Epidermal melanocyte (primary cell): ENCODE measurements around the gene HIGD1C.
A peak's percentile ranks its signal among the peaks of the same experiment; 100 is the strongest.
"Not testable (repeated sequence)": the region's sequence is repeated elsewhere in the genome, so short reads cannot be mapped to it uniquely, and the experiment has no call there.

ENCODE experiments used
- DNase-seq: peaks from one replicate; pipeline ENCODE4 v3.0.0; 2011; ENCODE audit warnings: low spot score; ENCODE audit not compliant: insufficient read length

Gene HIGD1C

DNA sequence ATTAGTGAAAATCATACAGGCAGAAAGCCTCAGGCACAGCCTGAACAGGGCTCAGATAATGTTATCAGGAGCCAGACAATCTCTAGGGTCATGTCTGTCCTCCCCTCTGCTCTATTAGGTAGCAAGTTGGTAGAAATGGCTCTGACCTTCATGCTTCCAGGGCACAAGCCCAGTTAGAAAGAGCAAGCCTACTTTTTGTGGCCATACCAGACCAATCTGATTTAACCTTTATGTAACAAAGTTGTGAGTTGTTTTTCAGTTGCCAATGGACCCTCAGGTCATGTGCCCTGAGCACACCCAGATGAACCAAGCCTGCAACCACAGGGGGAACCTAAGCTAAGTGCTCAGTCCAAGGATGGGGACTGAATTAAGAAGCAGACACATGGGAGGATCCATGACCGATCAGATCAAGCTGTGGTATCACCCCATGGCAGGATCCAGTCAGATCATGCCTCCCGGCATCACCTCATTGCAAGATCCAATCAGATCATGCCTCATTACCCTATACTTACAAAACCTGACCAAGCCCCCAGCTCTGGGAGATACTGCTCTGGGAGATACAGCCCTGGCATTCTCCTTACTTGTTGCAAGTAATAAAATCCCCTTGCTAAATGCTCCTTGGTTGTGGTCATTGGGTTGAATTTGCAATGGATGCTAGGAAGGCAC is 18.8 kb upstream of the HIGD1C start:
- DNase-seq, result no peak

DNA sequence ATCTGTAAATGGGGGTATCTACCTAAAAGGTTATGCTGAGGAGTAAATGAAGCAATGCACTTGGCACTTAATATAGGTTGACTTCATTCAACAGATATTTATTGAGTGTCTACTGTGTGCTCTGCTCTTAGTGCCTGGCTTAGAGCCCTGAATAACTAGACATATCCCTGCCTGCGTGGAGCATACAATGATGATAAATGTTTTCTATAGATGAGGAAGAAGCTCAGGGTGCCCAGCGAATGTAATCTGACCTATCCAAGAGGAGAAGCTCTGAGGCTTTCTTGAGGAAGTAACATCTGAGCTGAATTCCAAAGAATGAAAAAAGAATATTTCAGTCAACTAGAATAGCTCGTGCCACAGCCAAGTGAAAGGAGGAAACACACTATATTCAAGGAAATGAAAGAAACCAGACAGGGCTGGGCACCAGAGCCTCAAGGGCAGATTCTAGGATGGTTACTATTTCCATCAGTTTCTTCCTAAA is 17.9 kb upstream of the HIGD1C start:
- DNase-seq, result no peak

DNA sequence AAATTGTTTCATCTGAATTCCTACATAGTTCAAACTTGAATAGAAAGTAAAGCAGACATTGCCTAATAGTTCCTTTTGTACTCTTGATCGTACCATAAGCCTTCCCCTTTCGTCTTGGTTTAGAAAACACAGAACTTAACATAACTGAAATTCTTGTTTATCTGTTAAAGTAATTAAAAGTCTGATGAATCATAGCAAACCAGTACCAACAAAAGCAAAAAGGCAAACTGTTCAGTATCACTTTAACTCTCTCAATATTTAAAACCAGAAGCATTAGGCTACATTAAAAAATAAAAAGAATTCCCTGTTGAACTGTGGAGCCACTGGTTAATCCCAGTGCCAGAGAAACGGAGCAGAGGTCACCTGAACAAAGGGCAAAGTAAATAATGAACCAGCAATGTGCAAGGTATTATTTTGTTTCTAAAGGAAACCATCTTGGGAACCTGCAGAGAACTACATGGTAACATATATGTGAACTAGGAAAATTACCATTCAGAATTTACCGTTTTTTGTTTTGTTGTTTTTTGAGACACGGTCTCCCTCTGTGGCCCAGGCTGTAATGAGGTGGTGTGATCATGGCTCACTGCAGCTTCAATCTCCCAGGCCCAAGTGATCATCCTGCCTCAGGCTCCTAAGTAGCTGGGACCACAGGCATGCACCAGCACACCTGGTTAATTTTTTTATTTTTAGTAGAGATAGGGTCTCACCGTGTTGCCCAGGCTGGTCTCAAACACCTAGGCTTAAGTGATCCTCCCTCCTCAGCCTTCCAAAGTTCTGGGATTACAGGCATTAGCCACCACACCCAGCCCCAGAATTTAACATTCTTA is 17.1 kb upstream of the HIGD1C start:
- DNase-seq, result peak; percentile 51

DNA sequence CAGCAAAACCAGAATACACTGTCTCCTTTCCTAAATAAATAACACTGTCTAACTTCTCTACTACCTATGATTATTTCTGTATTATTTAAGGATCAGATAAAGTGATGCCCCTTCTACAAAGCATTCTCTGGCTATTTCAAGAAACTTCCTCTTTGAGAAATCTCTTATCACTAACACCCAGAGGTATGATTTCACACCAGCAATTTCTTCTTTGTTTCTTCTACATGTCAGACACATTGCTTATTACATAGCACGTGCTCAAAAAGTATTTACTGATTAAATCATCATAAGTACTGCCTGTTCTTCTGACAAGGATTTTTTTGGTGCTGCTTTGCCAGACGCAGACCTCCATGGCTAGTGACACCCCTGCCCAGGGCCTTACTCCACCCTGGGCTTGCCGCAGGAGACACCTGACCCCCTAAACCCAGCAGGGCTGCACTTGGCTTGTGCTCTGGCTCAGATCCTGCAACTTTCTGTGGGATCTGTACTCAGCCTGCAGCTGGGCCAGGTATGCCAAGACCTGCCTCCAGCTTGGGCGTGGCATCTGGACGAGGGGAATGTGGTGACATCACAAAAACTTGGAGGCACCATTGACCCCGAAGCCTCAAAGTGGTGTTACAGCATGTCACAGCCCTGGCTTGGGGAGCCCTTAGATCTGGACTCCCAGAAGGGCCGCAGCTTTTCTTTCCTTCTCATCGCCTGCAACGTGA is 15.4 kb upstream of the HIGD1C start:
- no peak for DNase-seq

DNA sequence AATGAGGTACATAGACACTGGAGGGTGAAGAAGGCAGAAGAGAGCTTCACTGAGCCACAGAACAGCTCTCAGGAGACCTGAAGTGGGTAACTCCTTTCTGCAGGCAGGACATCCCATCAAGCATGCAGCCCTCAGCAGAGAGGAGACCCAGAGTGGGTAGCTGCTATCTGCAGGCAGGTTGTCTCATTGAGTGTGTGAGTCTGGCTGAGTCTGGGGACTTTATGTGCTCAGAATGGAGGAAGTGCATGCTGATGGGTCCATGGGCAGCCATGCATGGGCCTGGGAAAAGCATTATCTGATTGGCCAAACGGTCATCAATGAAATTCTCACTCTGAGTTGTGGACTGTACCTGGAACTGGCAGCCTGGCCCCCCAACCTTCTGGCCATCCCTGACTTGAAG is 14.7 kb upstream of the HIGD1C start:
- DNase-seq, result no peak

DNA sequence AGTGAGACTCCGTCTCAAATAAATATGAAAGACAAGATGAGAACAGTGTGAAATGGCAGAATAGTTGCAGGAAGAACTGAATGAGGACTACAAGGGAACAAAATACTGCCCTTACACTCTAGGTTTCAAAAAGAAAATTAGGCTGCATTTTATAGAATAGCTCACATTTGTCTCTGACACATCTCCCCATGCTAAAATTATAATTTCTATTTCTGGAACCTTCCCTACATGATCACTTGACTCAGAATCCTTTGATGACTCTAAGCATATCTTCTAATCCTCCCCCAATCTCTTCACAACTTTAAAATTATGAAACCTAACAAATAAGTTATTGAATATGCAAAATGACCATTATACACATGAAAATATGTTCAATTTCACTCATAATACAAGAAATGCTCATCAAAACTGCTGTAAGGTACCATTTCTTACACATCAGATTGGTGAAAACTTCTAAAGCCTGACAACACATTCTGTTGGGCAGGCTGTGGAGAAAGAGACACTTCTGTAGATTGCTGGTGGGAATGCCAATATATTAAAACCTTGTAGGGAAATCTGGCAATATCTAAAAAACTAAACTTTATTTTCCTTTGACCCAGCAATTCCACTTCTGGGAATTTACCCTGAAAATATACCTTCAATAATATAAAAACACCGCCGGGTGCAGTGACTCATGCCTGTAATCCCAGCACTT is 4.3 kb upstream of the HIGD1C start:
- DNase-seq, result no peak

DNA sequence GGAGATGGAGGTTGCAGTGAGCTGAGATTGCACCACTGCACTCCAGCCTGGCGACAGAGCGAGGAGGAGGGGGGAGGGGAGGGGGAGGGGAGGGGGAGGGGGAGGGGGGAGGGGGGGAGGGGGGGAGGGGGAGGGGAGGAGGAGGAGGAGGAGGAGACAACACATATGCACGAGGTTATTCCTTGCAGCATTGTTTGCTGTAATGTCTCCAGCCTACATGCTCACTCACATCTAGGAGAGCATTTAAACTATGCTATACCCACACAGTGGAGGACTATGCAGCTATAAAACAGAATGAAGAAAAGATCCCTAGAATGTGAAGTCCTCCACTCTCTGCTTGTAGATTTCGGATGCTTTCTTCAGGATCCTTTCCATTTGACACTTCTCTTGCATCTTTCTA is 3.5 kb upstream of the HIGD1C start:
- DNase-seq, result no peak

DNA sequence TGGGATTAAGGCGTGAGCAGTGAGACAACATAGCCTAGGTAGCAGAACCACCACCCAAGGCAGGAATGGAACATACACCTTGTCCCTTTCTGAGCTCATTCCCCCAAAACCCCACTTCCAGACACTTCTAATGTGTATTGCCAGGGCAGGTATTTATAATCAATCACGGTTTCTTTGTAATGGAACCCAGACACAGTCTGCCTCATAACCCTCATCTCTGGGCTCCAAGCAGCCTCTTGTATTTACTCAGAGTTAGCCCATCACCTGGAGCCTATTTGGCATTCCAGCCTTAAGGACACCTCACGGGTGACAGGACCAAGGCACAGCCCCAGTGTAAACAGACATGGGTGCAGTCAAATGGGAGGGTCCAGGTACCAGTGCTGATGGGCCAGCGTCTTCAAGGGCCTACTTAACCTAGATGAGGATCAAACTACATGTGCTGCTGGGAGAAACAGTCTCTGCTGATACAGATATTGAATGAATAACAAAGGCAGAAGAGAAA is 2.5 kb upstream of the HIGD1C start:
- DNase-seq, result no peak

DNA sequence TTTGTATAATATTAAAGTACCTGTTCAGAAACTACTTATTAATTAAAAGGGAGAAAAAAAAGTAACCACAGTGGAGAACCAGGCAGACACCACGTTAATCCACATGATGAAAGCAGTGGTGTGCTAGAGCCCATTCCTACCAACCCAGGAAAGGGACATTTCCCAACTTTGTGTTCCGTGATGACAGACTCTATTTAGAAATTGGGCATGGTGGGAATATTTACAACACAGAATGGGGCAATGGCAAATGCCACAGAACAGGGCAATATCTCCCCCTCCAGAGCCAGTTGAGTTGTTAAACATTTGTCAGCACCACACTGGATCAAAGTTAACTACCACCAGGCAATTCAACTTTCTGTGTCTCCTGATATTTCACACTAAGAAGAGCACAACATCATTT is 1.2 kb upstream of the HIGD1C start:
- DNase-seq, result no peak

DNA sequence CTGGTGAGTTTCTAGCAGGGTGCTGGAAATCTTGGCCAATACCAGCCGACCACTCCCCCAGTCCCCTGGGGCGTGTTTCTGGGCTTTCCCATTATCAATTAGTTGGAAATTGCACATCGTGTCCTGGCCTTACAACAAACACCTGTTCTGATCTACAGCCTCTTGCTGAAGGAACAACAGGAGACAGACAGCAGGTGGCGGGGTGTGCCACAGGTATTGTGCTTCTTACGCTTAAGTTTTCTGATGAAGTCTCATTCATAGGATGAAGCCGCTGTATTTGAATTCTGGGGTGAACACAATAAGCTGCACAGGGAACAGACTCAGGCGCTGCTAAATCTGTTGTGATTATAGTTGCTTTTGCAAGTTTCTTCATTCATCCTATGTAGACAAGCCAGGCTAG is 703 bp downstream of the HIGD1C start:
- no peak for DNase-seq

DNA sequence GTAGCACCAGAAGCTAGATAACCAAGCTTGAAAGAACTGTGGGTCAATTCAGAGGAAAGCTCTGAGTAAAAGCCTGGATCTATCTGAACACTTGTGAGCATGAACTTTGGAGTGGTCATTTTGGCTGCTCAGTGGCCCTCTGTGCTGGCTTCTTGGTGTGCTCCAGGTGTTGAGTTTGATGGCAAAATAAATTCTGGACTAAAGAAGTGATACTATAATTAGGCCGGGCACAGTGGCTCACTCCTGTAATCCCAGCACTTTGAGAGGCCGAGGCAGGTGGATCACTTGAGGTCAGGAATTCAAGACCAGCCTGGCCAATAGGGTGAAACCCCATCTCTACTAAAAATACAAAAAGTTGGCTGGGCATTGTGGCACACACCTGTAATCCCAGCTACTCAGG is 2.4 kb downstream of the HIGD1C start:
- DNase-seq, result not testable (repeated sequence)

DNA sequence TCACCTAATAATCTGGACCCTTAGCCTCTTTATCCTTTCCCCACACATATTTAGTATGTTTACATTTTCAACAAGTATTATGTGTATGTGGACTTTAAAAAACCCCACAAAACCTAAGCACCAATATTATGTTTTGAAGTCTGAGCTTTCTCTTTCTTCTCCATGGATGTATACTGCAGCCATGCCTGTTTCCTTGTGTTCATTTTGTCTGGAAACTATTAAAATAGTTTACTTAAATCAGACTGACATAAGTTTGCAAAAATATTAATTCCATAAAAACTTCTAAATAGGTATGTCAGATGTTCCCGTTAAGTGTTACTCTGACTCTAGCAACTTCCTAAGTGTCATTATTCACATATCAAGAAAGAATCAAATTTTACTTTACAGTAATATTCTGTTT is 2.9 kb downstream of the HIGD1C start:
- no peak for DNase-seq

DNA sequence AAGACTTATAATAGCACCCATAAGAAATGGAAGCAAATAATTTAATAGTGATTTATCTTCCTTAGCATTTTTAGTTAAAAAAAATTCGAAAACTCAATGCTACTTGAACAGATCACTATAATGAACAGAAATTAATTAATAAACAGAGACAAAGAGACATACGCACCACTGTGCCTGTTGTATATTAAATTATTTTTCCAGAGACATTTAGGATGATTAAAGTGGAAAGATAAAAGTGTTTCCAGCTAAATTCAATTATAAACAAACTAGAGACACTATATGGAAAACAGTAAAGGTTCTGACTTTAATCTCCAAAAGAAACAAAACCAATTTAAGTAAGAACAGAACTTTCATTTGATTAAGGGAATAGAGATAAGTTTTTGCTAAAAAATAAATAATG is 3.4 kb downstream of the HIGD1C start:
- DNase-seq, result no peak

DNA sequence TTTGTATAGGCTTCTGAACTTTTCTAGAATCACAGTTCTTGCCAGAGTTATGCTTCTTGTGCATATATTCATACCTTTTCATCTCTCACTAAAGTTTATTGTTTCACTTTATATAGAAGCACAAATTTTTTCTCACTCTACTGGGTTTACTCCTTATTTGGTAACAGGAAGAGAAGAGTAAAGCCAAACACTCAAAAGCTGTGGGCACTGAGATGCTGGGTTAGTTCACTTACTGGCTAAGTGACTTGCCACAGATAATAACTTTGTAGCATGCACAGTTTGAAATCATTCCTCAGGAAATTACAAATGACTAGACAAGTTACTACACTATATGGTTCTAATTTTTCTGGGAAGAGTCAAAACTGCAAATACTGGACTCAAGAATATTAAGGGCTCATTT is 7.8 kb downstream of the HIGD1C start:
- no peak for DNase-seq

DNA sequence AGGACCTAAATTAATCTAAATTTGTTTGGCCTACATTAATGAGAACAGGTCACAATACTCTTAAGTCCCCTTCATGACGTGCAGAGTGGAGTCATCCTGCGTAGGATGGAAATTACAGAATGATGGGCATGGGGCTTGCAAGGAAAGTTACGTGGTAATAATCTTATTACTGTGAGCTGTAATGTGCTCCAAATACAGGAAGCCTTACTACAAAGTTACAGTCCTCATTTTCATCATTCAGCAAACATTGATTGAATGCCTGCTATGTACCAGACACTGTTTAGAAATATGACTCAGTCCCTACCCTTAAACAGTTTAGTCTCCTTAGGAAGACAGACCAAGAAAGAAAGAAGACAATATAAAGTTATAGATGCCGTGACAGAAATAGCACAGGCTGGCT is 9.4 kb downstream of the HIGD1C start:
- no peak for DNase-seq

DNA sequence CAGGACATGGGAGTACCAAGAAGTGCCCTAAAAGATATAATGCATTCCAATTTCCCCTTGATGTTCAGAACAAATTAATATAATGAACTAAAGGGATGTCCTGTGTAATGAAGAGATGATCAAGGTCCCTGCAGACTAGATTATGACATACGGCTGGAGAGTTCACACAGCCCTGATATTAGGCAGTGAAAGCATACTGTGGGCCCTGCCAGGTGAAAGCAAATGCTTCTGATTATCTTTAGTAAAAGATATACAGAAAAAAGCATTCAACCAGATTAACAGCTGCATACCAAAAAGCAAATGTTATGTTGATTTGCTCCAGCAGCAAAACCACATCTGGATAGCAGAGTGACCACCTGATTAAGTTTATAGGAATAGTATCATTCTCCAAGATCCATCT is 12.1 kb downstream of the HIGD1C start:
- DNase-seq, result no peak

DNA sequence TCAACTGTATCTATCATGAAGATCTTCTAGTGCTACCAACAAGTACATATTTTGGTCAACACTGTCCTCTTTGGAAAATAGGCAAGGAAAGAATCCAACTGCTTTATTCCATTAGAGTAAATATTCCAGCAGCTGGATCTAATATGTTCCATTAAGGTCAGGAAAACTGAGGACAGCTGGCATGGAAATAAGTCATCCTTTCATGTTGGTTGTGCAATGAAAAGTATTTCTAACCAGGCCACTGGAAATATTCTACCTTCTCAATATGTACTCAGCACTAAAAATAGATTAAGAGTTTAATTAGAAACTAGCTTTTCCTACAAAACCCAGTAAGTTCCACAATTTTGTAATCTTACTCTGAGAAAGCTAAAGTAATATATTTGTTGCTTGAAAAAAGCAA is 19.6 kb downstream of the HIGD1C start:
- peak; percentile 33 for DNase-seq

DNA sequence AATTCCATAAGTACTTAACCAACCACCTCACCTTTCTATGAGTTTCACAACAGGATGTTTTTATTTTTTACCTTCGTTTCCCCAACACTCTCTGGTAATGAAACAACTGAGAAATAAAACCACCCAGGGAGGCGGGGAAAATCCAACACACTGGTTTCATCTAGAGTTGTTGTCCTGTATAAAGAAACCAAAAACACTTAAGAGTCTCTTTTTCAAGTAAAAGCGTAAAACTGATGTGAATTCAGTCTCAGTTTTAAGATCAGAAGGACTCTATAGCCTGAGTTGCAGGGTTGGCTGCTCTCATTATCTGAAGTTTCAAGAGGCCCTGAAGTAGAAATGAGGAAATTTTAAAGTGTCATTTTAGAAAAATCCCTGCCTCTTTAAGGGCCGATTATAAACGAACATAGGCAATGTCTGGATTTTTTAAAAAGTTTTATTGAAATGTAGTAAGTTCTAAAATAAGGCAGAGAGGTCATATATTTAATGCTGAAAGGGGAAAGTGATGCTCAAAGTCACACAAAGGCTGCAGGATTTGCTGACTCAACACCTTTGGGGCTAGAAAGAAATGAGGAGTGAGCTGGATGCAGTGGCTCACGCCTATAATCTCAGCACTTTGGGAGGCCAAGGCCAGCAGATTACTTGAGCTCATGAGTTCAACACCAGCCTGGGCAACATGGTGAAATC is 27.2 kb downstream of the HIGD1C start:
- DNase-seq, result no peak

DNA sequence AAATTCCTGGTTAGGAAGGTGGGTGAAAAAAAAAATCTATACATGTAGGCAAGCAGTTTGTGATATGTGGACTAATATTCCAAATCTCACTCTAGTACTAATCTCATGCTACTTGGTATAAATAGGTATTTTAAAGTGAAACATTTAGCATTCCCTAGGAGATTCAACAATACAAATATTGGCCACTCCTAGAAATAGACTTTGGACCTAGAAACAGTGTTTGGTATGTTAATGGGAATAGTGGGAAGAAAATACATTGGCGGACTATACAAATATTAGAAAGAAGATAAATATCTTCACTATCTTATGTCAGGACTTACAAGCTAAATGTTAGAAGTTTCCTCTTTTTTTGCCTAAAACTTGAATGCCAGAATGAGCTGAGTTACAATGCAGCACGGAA is 28.2 kb downstream of the HIGD1C start:
- DNase-seq, result no peak

DNA sequence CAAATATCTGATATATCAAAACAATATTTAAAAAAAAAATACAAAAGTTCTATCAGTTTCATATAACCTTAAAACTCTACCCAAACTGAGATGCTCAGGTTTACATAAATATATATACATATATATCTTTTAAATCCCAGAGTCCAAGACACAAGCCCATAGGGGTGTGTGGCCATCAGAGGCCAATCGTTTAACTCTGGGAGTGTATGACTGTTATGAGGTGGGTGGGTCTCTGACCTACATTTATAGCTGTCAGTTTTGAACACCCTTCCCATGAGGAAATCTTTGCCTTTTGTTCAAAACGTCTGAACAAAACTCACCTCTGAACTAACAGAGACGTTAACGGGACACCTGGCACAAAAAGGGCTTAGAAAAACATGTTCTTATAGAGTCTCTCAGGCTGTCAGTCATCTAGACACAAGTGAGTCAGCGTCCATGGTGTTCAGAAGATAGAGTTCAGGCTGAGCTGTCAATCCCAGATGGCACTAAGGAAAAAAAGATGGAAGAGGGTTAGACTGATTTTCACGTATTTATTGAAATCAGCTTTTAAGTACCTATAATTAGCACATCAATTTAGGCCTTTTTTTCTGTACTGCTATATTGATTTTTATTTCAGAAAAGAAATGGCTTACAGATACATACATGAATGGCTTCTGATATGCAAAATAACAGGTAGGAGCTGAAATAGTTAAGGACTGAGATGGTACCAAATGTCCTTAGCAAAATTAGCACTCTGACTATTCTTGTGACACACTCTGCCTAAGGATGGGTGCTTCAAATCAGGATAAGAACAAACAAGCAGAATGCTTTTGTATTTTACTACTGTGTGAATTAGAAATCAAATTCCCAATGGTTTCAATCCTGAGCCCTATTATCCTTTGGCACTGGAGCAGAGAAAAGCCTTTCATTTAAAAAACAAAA is 29.2 kb downstream of the HIGD1C start:
- DNase-seq, result no peak
